Astrocyte of the cerebellum (primary cell): Measurements from ENCODE around the gene MAPK10.

Experiments
- DNase-seq: peaks from one replicate; pipeline ENCODE4 v3.0.0-alpha.2; 2011; ENCODE audit warnings: low read depth
- H3K4me3 ChIP-seq: 2 replicates; pipeline ENCODE4 v1.5.1; 2011; ENCODE audit warnings: mild to moderate bottlenecking, low read depth, low read length, moderate library complexity
- CTCF ChIP-seq: IDR thresholded peaks from 2 replicates; pipeline ENCODE4 v1.5.1; 2012; ENCODE audit warnings: low read length, low read depth, moderate library complexity, mild to moderate bottlenecking; ENCODE audit errors: missing control alignments
- in situ Hi-C: cut with HindIII; loops from 2 replicates; pipeline ENCODE4 v1.10.0; 2017; ENCODE audit warnings: low sequenced_read_pairs

The MAPK10 gene

DNA sequence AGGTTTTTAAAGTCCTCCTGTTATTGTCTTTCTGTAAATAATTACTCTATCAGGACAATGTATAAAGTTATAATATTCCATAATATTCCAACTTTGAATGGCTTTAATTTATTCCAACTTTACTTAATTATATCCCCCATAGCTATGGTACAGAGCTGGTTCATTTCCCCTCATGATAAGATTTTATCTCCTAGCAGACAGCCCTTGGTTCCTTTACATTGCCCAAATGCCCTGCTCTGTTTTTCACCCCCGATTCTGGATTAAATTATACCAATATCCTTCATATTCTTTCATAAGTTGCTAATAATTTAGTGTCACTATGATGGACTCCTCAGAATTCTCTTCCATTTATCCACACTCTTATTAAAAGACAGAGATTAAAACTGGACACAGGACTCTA lies 340.5 kb downstream of the MAPK10 start:
- H3K4me3 ChIP-seq: no peak overlapping the region
- DNase-seq: no peak
- in situ Hi-C loops: no loop called here
- no peak for TF ChIP-seq CTCF

GRCh38 chr4:86015412-86016350 lies 344.2 kb downstream of the MAPK10 start:
- DNase-seq: no peak

DNA sequence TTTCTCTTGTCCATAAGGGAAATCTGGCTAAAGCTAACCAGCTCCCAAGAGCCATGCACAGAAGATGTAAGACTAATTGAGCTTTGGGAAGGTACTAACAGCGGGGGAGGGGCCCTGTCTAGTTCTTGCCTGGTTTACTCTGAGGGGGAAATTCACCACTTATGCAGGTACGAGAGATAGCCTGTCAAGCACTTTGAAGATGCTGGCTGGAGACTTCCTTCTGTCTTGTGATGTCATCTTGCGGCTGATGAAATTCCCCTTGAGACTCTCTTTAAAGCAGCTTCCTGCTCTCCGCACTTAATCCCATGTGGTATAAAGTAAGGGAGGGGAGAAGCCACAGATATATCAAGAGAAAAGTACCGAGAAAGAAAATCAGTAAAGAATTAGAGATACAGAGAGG lies 345.3 kb downstream of the MAPK10 start:
- no peak overlapping the region for H3K4me3 ChIP-seq
- in situ Hi-C loops: no loop called here

More at GRCh38 chr4:86015412-86016350, 344.2 kb downstream of the MAPK10 start:
- no peak overlapping the region for H3K4me3 ChIP-seq
- no peak for TF ChIP-seq CTCF
- in situ Hi-C loops: no loop called here

DNA sequence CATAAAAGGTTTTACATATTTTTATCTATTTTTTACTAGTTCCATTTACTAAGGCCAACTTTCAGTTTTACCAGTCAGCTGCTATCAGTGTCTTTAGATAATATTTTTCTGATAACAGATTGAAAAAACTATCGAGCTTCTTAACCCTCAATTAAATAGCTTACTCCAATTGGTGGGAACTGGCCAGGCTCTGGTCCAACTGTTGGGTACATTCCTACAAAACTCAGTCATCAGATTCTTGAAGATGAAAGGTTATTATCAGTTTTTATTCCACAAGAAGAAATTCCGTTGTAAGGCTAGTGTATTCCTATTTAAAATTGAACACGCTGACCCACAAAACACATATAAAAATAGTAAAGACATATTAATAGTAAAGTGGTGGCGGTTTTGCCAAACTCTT lies 346.2 kb downstream of the MAPK10 start:
- in situ Hi-C loops: no loop called here
- no peak for TF ChIP-seq CTCF
- no peak for DNase-seq
- no peak overlapping the region for H3K4me3 ChIP-seq

More for the DNA sequence above, 345.3 kb downstream of the MAPK10 start:
- TF ChIP-seq CTCF: no peak
- DNase-seq: no peak

GRCh38 chr4:86011117-86011516 lies 348.7 kb downstream of the MAPK10 start:
- in situ Hi-C loops: no loop called here
- no peak for TF ChIP-seq CTCF
- peak; percentile 98 for DNase-seq
- no peak overlapping the region for H3K4me3 ChIP-seq

GRCh38 chr4:86007042-86007441 lies 352.8 kb downstream of the MAPK10 start:
- no peak for TF ChIP-seq CTCF
- no peak for DNase-seq
- in situ Hi-C loops: no loop called here
- H3K4me3 ChIP-seq: no peak overlapping the region
